Spleen (tissue), 10 donors: Measurements from ENCODE around the gene ZNF439. TPM values are rescaled to one million over a fixed set of nuclear protein-coding genes. Genes with fewer than 3 reads are reported as not detected.

Experiments
- polyA plus RNA-seq, 3 donors: library from polyadenylated mRNA; stranded (reverse); fragments of 200-250 nt; gene quantifications; one replicate each; pipeline ENCODE4 v1.2.1, GENCODE V29; 2013
- total RNA-seq, 7 donors: library from RNA; depleted of rRNA in 3 of 7; stranded (reverse); fragments of >200 nt in 3 of 7; fragmentation: NEBNext Ultra II Directional in 4 of 7; extraction: Animal tissue kit (Norgen Biotek cat#: 25700) in 4 of 7; gene quantifications; one replicate each; pipeline versions ENCODE4 v1.1.0 to v1.2.1, GENCODE V29; 2016 to 2021
- donor health status: healthy with polysubstance abuse.
- donor health status: DM: no; HTN: no; CAD: no; lungs with moderate emphysema.
- donor health status: DM: no; HTN: no; CAD: no.
- donor health status: Bipolar disorder and iron deficiency.
- donor health status: healthy.
- donor health status: DM: no; HTN: no; CAD: no.
- donor health status: DM: yes; HTN: yes; CAD: no.

The ZNF439 gene
- total and polyA plus RNA-seq, 10 donors: 10.2 to 19.4 (median 15.7) TPM

Other genes with a start within 250 kb of the ZNF439 start
- 1 to 10 TPM; 2.9 to 5.2 (median 4.2) TPM for gene ZNF823, start 109.8 kb upstream of the ZNF439 start, total RNA-seq
- 1 to 10 TPM; 1.3 to 2.1 (median 1.8) TPM for gene ZNF823, start 109.8 kb upstream of the ZNF439 start, polyA plus RNA-seq
- 10 to 100 TPM in 6 of 7 donors, 1 to 10 TPM in 1; 8.0 to 17.4 (median 12.6) TPM for gene ZNF441, start 81.7 kb upstream of the ZNF439 start, total RNA-seq
- gene ZNF441, start 81.7 kb upstream of the ZNF439 start, polyA plus RNA-seq: 1 to 10 TPM; 5.0 to 8.1 (median 6.2) TPM
- 1 to 10 TPM; 1.2 to 3.5 (median 2.6) TPM for gene ZNF491, start 50.2 kb upstream of the ZNF439 start, total RNA-seq
- gene ZNF491, start 50.2 kb upstream of the ZNF439 start, polyA plus RNA-seq: under 1 TPM; 0.61 to 0.86 (median 0.68) TPM
- gene ZNF440, start 34.5 kb upstream of the ZNF439 start, total RNA-seq: 10 to 100 TPM; 12.7 to 19.0 (median 17.5) TPM
- 1 to 10 TPM; 2.6 to 4.8 (median 2.7) TPM for gene ZNF440, start 34.5 kb upstream of the ZNF439 start, polyA plus RNA-seq
- 10 to 100 TPM in 1 of 7 donors, 1 to 10 TPM in 6; 3.1 to 11.0 (median 5.9) TPM for gene ZNF69, start 39.1 kb downstream of the ZNF439 start, total RNA-seq
- gene ZNF69, start 39.1 kb downstream of the ZNF439 start, polyA plus RNA-seq: 1 to 10 TPM; 1.8 to 3.4 (median 2.9) TPM
- gene ZNF700, start 76.4 kb downstream of the ZNF439 start, total RNA-seq: 10 to 100 TPM; 20.1 to 34.0 (median 25.5) TPM
- 10 to 100 TPM; 12.2 to 31.7 (median 14.8) TPM for gene ZNF700, start 76.4 kb downstream of the ZNF439 start, polyA plus RNA-seq
- 10 to 100 TPM in 1 of 7 donors, 1 to 10 TPM in 6; 5.3 to 10.7 (median 7.1) TPM for gene ZNF763, start 116.3 kb downstream of the ZNF439 start, total RNA-seq
- 1 to 10 TPM; 3.7 to 6.4 (median 5.5) TPM for gene ZNF763, start 116.3 kb downstream of the ZNF439 start, polyA plus RNA-seq
- gene ZNF433, start 187.0 kb downstream of the ZNF439 start, total RNA-seq: 1 to 10 TPM; 3.4 to 7.7 (median 6.4) TPM
- gene ZNF433, start 187.0 kb downstream of the ZNF439 start, polyA plus RNA-seq: 1 to 10 TPM; 2.4 to 4.7 (median 3.3) TPM
- under 1 TPM in 2 of 7 donors, not detected in 5; 0.20 to 0.36 TPM for gene ZNF878, start 204.2 kb downstream of the ZNF439 start, total RNA-seq
- gene ZNF878, start 204.2 kb downstream of the ZNF439 start, polyA plus RNA-seq: under 1 TPM in 2 of 3 donors, not detected in 1; 0.05 to 0.10 TPM
- gene ZNF844, start 216.0 kb downstream of the ZNF439 start, total RNA-seq: 10 to 100 TPM in 3 of 7 donors, 1 to 10 TPM in 4; 7.1 to 14.5 (median 9.9) TPM
- 1 to 10 TPM; 2.0 to 3.9 (median 2.7) TPM for gene ZNF844, start 216.0 kb downstream of the ZNF439 start, polyA plus RNA-seq